ENCODE results near the gene MGST2.
"Not testable (repeated sequence)": the region's sequence is repeated elsewhere in the genome, so short reads cannot be mapped to it uniquely, and the experiment has no call there.

MGST2 gene

DNA sequence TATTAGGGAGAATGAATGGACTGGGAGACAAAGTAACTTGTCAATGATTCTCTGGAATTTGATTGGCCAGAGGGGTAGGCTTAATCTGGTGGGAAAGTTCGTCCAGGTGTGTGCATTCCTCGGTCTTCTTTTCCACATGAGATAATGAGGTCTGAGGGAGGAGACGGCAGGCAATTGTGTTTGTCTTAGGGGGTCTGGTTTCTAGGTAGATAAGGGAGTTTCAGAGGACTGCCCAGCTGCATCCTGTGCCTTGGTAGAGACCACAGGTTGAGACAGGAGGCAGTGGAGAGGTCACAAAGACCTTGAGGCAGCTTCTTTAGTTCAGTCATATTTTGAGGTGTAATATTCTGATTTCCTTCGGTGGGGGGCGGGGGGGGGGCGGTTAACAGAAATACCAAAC is 4.3 kb downstream of the MGST2 start:
- DNase-seq (ENCODE audit: low spot score) = no peak

DNA sequence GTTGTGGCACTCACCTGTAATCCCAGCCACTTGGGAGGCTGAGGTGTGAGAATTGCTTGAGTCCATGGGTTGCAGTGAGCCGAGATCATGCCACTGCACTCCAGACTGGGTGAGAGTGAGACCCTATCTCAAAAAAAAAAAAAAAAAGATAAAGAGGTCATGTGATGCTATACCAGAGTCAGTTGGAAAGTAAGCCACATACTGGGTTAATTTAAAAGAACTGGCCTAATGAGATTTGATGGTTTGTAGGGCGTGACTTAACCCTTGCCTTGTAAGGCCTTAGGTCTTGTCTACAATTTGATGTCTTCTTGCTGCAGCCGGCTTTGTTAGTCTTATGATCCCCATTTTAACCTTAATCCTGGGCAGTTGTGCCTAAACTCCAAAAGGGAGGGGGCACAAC is 5.2 kb downstream of the MGST2 start:
- DNase-seq (ENCODE audit: low spot score) = no peak

DNA sequence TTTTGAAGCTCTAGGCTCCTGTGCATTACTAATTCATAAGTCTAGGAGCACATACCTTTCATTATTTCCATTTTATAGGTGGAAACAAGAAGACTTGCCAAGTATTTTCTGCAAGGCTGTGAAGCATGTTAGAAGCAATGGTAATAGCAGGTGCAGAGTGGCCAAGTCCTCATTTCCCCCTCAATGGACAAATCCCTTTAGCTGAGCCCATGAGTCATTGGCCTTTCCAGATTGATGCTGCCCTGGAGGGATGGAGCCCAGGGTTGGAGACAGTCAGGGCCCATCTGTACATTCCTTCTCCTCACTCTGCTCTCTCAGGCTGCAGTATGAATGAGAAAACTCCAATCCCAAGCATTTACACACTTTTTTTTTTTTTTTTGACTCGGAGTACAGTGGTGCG is 6.6 kb downstream of the MGST2 start:
- no peak for DNase-seq (ENCODE audit: low spot score)

DNA sequence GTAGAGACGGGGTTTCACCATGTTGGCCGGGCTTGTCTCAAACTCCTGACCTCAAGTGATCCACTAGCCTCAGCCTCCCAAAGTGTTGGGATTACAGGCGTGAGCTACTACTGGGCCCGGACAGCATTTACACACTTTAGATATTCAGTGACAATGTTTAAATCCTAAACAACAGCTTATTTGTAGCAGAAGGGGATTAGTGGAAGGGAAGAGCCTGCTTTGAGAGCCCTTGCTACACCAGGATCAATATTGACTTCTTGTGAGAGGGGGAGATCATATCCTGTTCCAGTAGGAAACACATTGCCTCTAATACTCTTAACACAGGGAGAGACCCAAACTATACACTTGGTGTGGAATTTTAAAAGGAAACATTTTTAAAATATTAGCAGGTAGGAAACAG is 7.1 kb downstream of the MGST2 start:
- no peak for DNase-seq (ENCODE audit: low spot score)

DNA sequence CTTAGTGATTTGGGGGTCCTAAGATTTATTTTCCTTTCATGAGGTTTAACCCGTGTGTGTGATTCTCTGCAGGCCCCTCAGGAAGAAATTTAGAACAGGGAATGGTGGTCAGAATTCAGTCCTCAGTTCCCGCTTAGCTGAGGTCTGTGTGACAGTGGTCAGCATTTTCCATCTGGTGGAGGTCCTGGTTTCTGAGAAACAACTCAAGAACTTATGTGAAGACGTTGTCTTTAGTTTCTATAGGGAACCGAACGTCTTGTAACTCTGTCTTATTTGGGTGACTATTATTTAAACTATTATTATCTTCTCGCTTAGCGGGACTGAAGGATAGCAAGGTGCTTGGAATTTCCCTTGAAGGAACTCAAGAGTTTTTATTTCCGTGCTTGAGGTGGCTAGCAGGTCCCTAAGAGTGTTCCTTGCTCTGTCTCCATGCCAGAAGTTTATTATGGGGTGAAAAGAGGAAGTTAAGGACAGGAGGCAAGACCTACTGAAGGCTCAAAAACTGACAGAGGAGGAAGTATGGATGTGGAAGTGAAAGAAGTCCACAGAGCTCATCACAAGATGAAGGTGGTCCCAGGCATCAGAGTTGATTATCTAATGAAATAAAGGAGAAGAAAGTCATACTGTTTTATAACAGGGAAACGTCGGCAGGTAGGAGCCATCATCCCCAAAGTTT is 9.4 kb downstream of the MGST2 start:
- no peak for DNase-seq (ENCODE audit: low spot score)

DNA sequence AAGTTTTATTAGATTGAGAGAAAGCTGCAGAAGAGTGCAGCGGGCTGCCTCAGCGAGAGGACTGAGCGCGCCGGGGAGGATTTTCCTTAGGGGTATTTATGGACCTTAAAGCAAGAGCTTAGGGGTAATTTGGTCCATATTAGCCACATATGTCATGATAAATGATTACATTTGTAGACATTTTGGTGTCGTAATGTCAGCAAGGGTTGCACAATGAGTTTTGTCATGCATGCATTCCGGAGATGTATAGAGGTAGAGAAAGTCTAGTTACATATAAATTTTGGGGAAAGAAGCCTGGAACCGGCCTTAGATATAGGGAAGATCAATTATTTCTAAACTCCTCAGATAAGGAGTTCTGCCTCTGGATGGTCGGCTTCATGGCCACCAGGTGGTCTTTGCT is 10.0 kb downstream of the MGST2 start:
- DNase-seq (ENCODE audit: low spot score) = no peak

DNA sequence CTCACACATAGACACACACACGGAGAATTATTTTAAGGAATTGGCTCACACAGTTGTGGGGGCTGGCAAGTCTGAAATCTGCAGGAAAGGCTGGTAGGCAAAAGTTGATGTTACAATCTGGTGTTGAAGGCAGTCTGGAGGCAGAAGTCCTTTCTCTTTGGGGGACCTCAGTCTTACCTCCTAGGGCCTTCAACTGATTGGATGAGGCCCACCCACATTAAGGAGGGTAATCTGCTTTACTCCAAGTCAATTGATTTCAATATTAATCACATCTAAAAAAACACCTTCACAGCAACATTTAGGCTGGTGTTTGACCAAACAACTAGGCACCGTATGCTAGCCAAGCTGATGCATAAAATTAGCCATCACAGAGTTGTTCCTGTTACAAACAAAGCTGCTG is 10.7 kb downstream of the MGST2 start:
- DNase-seq (ENCODE audit: low spot score) = no peak

DNA sequence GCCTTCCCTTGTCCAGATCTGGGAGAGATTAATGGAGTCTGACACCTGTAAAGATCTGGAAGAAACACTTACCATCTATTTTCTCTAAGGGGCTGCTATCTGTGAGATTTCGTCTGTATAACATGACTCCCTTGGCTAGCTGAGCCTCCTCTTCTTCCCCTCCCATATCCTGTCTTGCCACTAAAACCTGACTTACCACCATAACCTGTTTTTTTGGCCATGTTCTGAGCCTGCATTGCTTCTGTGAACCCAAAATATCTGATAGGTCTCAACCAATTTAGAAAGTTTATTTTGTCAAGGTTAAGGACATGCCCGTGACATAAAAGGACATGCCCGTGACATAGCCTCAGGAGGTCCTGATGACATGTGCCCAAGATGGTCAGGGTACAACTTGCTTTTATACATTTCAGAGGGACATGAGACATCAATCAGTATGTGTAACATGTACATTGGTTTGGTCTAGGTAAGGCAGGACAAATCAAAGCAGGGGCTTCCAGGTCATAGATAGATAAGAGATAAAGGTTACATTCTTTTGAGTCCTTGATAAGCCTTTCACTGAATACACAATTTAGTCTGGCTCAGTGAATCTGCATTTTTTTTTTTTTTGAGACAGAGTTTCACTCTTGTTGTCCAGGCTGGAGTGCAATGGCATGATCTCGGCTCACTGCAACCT is 11.4 kb downstream of the MGST2 start:
- no peak for DNase-seq (ENCODE audit: low spot score)

DNA sequence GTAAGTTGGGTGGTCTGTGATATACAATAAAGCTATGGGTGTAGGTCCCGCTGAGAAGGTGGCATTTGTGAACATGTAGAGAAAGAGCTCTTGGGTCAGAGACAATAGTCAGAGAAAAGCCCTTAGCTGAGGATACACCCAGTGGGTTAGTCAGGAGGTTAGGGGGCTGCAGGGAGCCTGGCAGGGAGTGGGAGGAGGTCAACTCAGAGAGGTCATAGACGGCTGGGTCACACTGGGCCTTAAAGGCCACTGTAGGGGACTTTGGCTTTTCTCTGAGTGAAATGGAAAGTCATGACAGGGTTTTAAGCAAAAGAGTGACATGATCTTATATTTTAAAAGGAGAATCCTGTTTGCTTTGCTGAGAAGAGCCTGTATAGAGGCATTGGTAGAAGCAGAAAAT is 16.7 kb downstream of the MGST2 start:
- no peak for DNase-seq (ENCODE audit: low spot score)

DNA sequence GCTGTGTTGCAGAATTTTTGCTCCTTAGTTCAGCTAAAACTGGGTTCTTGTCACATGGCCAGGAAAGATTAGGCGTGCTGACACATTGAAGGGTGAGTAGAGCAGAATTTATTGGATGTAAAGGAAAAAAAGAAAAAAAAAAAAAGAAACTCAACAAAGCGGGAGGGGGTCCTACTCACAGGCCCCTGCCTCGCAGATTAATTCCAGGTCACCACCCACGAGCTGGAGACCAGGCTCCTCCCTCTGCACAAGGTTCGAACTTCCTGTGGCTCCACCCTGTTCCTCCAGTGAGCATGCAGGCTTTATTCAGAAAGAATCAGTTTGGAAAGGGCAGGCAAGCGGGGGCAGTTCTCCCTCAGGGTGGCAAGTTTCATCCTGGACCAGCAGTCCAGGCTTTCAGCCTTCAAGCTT is 17.1 kb downstream of the MGST2 start:
- no peak for DNase-seq (ENCODE audit: low spot score)

DNA sequence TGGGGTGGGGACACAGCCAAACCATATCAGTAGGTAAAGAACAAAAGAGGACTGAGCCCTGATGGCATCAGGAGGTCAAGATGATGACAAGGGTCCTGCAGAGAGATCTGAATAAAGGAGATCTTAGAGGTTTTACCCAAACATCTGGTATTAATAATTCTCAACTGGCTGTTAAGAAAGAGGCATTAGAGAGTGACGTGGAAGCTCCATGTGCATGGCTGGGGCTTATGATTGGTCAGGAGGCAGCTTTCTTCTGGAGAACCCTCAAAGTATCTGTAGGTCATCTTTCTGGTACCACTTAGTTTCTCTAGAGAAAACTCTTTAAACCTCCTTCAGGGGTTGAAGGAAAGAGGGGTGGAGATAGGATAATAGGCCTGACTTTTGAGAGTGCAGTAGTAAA is 18.7 kb downstream of the MGST2 start:
- no peak for DNase-seq (ENCODE audit: low spot score)

DNA sequence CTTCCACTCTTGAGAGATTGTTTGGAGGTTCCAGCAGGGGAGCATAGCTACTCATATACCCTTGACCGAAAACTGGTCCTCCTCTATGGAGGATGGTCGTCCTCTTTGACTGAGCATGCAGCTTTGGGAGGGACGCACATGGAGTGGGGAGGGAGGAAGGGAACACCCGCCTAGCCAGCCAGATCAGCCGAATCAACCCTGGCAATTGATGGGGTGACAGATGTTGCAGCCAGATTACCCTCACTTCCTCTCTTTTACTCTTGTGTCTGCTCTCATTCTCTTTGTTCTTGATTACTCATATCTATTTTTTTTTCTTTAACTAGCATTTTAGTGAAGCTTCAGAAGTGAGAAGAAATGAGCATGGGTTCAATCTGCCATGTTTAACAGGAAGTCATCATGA is 19.6 kb downstream of the MGST2 start:
- DNase-seq (ENCODE audit: low spot score) = no peak

DNA sequence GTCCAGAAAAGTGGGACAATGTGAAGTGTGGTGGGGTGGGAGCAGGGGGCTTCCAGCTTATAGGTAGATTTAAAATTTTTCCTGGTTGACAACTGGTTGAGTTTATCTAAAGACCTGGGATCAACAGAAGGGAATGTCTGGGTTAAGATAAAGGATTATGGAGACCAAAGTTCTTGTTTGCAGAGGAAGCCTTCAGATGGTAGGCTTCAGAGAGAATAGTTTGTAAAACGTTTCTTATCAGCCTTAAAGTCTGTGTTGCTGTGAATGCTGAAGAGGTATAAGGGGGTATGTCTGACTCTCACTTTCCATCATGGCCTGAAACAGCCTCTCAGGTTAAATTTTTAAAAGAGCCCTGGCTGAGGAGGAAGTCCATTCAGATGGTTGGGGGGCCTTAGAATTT is 20.5 kb downstream of the MGST2 start:
- no peak for DNase-seq (ENCODE audit: low spot score)

DNA sequence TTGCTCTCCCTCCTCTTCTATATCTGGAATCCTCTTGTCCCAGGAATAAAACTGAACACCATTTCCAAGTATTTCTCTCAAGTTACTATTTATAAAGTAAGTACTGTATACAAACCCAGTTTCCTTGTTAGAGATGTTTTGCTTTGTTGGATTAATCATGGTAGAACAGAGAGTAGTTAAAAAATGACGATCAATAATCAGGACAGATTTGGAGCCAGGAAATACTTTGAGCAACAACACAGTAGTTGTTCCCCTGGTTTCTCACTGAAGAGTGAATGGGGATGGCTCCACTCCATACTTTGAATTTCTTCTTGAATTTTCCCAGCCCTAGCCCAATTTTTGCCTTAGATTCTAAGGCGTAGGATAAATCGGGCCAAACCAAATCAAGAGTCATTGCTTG is 21.4 kb downstream of the MGST2 start:
- DNase-seq (ENCODE audit: low spot score) = no peak

DNA sequence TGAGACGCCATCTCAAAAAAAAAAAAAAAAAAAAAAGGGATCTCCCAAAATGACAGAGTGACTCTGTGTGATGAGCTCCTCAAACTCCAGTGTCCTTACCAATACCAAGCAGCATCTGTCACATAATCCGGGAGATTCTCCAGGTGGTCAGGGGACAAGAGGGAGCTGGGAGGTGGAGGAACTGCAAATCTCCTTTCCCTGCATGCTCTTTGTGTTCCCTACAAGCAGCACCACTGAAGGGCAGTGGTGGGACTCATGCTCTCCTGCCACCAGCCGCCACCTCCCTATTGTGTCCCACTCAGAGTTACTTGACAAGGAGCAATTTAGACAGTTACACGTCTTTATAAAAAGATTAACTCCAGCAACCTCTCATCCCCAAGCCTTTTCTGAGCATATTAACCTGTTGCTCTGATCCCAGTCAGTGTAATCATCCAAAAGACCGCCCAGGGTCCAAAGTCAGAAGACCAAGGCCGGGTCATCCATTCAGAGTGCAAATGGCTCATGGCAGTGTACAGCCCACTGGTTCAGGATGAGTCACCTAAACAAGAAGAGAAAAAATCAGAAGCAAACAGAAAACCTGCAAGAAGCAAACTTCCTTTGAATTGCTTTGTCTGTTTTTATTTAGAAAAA is 23.6 kb downstream of the MGST2 start:
- DNase-seq (ENCODE audit: low spot score) = no peak

DNA sequence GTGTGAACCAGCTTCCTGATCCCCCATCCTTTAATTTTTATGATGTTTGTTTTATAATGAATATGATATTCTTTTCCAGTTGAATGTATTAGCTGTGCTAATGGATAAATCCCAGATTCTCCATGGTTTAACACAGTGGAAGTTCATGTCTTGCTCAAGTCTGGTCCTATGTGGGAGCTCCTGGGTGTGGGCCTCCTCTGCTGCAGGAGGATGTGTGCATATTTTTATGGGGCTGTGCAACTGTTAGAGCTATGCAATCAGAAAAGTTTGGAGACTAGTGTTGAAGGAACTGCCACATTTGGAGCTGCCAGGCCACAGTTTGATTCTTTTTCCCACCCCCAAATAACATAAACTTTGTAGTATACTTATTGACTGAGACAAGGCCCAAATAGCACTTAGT is 24.8 kb downstream of the MGST2 start:
- DNase-seq (ENCODE audit: low spot score) = no peak

DNA sequence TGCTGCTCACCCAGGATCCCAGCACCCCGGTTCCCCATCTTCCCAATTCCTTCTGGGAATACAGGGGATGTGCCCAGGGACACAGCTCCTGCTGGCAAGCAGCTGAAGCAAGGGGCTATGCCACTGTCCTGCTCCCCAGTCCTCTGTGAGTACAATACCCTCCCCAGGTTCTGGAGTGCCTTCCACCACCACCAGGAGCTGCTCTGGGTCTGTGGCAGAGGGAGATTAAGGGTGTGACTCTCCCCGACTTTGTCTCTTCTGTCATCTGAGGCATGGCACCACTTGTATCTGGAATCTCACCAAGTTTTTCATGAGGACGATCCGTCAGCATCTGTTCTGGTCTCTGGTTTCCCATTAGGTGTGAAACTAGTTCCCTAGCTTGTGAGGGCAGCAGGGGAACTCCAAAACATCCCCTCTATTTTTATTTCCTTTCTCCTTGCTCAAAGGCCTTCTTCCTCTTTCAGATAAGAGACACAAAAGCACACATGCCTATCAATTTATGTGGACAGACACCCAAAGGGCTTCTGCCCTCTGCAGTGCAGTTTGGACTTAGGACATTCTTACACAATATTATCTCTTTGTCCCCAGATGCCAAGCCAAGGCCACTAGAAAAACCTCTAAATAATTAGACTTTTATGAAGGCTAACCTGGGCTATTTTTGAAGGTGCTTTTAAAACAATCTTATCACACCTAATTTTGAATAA is 26.8 kb downstream of the MGST2 start:
- peak; percentile 3 for DNase-seq (ENCODE audit: low spot score)

DNA sequence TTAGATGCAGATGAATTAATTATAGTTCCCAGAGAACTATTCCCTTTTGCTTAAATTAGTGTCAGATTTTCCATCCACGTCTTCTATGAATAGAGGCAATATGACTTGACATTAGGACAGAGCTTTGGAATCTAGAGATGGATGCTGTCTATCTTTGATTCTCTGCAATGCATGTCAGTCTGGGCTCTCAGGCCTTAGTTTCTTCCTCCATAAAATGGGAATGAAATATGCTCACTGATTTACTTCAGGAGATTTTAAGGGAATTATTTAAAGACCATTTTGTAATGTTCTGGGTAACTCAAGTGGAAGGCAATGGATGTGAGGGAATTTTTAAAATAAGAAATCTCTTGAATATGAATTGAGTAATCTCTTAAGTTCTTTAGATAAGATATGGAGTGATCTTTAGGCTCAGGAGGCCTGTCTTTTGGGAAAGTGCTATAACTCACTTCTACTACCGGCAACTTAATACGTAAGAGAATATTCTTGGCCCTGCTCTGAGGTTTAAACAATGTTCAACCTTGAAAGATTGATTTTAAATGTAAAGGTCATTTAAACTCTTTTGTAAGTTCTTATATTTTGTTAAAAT is 29.0 kb downstream of the MGST2 start:
- DNase-seq (ENCODE audit: low spot score) = no peak

DNA sequence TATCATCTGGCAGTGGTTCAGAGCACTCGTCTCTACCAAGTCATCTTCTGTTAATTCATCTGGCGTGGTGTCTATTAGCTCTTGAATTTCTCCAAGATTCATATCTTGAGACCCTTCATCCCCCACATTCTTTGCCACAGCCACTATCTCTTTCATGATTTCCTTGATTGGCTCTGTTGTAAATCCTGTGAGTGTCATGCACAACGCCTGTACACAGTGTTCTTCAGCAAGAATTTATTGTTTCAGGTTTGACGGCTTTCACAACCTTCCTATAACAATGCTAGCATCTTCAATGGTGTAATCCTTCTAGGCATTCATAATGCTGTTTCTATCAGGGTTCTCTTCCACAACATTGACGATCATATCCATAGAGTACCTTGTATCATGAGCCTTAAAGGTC is 30.9 kb downstream of the MGST2 start:
- DNase-seq (ENCODE audit: low spot score) = no peak

DNA sequence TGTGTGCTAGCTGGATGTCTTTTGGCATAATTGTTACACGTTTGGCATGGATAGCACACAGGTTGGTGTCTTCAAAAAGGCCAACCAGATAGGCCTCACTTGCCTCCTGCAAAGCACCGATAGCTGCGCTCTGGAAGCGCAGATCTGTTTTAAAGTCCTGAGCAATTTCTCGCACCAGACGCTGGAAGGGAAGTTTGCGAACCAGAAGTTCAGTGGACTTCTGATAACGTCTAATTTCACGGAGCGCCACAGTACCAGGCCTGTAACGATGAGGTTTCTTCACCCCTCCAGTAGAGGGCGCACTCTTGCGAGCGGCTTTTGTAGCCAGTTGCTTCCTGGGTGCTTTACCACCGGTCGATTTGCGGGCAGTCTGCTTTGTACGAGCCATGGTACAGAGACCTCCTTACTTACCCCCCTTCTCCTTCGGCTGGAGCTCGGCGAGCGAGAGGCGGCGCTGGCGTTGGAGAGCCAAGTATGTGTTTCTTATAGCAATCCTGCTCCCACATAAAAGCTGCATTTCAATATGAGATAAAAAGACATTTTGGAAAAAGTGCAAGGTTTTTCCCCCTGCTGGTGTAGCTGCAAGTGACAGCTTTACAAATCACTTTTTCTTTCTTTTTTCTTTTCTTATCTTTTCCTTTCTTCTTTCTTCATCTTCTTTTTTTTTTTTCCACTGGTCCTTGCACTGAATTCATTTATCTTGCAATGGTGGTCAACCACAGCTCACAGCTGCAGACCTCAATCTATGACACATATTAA is 32.7 kb downstream of the MGST2 start:
- not testable (repeated sequence) for DNase-seq (ENCODE audit: low spot score)

DNA sequence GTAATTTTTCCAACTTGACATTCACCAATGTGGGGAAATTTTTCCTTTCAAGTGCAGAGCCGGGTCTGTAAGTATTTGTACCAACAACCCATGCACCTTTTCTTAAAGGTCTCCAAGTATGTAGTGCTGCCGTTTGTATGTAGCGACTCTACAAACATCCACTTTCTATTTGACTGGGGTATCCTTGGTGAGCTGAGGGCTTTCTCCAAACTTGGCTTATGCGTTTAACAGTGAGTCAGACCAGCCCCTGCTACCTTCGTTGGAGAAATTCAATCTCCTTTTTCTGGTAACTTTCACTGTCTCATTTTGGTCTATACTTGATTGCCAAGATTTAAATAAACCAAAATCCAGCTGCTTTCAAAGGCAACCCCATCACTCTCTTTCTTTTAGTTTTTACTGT is 34.9 kb downstream of the MGST2 start:
- no peak for DNase-seq (ENCODE audit: low spot score)

DNA sequence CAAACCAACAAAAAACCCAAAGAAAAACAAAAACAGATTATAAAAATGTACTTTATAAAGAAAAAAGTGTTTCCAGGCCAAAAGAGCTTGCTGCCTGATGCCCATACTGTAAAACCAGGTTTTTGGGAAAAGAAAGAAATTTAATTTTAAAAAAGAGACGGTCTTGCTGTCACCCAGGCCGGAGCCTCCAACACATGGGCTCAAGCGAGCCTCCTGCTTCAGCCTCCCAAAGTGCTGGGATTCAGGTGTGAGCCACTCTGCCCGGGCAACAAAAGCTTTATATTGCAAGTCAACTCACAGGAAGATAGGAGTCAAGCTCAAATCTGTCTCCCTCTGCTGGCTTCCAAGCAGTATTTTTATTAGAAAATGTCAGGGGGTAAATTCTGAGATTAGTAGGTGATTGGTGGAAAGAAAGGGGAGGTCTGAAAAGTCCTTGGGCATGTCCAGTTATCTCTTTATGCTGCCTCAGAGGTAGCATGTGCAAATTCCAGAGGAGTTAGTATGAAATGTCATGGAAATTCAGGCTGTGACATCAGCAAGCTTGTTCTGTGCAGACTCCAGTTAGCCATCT is 39.4 kb downstream of the MGST2 start:
- no peak for DNase-seq (ENCODE audit: low spot score)

All from putamen (tissue), 1 donor.